Head of caudate nucleus (tissue), 42 donors: ENCODE results near the gene PSMD13.
"Not testable (repeated sequence)": the region's sequence is repeated elsewhere in the genome, so short reads cannot be mapped to it uniquely, and the experiment has no call there.

Experiments used
- DNase-seq, 42 donors: peaks; one replicate each; pipeline versions ENCODE4 v3.0.0 to v3.0.0-alpha.2; 2020 to 2021; ENCODE audit warnings: mixed read lengths in 7 of 42
- intact Hi-C: fragments of 100-400 bp; cut with DNase I; formaldehyde crosslinking; loops from one replicate; pipeline ENCODE4 v1.15.0; 2022

PSMD13 gene

DNA sequence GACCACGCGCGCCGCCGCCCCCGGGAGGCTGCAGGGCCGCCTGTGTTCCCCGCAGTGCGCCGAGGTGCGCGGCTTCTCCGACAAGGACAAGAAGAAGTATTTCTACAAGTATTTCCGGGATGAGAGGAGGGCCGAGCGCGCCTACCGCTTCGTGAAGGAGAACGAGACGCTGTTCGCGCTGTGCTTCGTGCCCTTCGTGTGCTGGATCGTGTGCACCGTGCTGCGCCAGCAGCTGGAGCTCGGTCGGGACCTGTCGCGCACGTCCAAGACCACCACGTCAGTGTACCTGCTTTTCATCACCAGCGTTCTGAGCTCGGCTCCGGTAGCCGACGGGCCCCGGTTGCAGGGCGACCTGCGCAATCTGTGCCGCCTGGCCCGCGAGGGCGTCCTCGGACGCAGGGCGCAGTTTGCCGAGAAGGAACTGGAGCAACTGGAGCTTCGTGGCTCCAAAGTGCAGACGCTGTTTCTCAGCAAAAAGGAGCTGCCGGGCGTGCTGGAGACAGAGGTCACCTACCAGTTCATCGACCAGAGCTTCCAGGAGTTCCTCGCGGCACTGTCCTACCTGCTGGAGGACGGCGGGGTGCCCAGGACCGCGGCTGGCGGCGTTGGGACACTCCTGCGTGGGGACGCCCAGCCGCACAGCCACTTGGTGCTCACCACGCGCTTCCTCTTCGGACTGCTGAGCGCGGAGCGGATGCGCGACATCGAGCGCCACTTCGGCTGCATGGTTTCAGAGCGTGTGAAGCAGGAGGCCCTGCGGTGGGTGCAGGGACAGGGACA, 44.1 kb downstream of the PSMD13 start:
- peak in 7 of 42 donors; percentile 5 to 41 (median 13) for DNase-seq

DNA sequence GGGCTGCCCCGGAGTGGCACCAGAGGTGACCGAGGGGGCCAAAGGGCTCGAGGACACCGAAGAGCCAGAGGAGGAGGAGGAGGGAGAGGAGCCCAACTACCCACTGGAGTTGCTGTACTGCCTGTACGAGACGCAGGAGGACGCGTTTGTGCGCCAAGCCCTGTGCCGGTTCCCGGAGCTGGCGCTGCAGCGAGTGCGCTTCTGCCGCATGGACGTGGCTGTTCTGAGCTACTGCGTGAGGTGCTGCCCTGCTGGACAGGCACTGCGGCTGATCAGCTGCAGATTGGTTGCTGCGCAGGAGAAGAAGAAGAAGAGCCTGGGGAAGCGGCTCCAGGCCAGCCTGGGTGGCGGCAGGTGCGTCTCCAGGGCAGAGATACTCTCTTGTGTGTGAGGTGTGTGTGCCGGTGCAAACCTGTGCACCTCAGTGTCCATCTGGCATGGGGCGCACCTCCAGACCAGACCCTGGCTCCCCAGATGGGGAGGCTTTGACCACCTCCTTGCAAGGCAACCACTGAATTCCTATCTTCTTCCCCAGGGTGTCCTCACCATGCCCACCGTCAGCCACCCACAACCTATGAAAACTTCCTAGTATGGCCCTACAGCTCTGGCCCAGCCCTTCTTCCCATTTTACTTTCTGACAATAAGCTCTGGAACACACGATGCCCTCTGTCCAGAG, 44.8 kb downstream of the PSMD13 start:
- peak in 6 of 42 donors; percentile 1 to 29 (median 6) for DNase-seq
- intact Hi-C loops = no loop called here

More for the DNA sequence above, 44.1 kb downstream of the PSMD13 start:
- intact Hi-C loops = no loop called here

DNA sequence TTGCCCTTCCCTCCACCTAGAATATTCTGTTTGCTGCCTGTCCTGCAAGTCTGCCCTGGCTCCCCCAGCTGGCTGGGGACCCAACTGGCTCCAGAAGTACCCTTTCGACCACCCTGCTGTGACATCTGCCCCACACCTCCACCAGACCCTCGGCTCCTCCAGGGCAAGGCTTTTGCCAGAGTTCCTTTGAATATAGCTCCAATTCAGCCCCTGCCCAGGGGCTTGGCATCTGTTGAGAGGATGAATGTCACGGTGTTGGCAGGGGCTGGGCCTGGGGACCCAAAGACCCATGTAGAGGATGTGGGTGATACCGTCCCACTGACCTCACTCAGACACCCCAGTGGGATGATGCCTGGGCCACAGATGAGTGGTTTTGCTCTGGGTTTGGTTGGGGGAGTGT, 45.4 kb downstream of the PSMD13 start:
- intact Hi-C loops = no loop called here
- peak in 5 of 42 donors; percentile 3 to 17 (median 5) for DNase-seq

DNA sequence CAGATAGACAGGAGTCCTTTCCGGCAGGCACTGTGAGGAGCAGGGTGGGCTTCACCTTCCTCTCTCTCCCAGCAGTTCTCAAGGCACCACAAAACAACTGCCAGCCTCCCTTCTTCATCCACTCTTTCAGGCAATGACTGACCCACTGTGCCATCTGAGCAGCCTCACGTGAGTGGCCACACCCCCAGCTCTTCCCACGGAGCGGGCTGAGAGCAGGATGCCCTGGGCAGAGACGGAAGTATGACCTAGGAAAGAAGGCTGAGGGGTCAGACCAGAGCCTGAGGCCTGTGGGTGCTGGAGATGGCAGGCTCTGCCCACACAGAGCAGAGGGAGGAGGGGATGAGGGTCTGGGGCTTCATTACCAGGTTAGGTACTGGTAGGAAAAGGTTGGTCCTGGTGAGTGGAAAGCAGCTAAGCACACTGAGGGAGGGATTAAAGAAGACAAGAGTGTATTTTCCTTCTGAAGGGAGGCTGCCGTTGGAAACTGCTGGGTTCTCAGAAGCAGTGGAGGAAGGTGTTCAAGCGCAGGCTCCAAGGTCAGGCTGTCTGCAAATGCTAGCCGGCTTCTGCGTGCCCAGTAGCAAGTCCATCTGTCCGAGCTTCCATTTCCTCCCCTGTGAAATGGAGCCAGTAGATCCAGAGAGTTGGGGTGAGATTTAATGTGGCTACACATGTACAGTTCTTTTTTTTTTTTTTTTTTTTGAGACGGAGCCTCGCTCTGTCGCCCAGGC, 46.0 kb downstream of the PSMD13 start:
- peak in 6 of 42 donors; percentile 2 to 22 (median 2) for DNase-seq
- intact Hi-C loops = no loop called here

DNA sequence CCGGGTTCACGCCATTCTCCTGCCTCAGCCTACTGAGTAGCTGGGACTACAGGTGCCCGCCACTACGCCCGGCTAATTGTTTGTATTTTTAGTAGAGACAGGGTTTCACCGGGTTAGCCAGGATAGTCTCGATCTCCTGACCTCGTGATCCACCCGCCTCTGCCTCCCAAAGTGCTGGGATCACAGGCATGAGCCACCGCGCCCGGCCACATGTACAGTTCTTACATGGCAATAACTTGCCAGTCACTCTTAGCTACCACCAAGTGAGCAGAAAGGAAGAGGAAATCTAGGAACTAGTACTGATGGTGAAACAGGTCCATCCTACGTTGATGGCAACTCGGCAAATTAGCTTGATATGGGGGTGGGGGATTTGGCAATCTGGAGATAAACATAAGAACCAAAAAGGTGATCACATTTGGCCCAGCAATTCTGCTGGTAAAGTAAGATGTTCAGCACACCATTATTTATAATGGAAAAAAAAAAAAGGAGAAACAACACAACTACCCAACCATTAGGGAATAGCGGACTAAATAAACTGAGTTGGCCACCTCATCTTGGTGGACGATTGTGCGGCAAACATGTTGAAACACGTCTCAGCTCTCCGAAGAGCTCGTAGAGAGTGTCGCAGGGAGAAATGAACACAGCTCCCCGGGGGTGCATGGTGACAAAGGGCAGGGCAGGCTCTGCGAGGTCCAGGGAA, 46.8 kb downstream of the PSMD13 start:
- DNase-seq = peak in 3 of 42 donors; percentile 0 to 14 (median 11)
- intact Hi-C loops = no loop called here

DNA sequence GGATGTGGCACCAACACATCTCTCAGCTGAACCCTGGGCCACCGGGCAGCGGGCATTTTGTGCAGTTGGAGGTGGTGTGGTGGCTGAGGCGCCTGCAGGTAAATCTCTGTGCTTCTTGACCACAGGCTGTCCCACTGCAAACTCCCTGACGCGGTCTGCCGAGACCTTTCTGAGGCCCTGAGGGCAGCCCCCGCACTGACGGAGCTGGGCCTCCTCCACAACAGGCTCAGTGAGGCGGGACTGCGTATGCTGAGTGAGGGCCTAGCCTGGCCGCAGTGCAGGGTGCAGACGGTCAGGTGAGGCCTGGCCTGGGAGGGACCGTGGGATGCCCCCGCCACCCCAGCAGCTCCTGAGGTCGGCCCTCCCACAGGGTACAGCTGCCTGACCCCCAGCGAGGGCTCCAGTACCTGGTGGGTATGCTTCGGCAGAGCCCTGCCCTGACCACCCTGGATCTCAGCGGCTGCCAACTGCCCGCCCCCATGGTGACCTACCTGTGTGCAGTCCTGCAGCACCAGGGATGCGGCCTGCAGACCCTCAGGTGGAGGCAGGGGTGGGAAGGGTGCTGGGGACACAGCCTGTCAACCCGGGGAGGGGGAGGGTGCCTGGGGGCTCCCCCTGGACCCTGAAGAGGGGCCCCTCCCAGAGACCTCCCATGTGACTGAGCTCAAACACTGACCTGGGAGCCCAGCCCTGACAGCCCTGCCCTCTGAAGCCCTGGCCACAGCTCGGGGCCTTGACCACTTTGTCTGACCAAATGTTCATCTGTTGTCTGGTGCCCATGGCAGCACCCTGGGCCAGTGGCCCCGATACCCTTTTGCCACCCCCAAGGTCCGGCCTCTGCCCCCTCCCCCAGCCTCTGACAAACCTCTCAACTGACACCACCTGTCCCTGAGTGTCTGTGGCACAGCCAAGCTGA, 47.6 kb downstream of the PSMD13 start:
- intact Hi-C loops = no loop called here
- peak in 8 of 42 donors; percentile 1 to 33 (median 10) for DNase-seq

DNA sequence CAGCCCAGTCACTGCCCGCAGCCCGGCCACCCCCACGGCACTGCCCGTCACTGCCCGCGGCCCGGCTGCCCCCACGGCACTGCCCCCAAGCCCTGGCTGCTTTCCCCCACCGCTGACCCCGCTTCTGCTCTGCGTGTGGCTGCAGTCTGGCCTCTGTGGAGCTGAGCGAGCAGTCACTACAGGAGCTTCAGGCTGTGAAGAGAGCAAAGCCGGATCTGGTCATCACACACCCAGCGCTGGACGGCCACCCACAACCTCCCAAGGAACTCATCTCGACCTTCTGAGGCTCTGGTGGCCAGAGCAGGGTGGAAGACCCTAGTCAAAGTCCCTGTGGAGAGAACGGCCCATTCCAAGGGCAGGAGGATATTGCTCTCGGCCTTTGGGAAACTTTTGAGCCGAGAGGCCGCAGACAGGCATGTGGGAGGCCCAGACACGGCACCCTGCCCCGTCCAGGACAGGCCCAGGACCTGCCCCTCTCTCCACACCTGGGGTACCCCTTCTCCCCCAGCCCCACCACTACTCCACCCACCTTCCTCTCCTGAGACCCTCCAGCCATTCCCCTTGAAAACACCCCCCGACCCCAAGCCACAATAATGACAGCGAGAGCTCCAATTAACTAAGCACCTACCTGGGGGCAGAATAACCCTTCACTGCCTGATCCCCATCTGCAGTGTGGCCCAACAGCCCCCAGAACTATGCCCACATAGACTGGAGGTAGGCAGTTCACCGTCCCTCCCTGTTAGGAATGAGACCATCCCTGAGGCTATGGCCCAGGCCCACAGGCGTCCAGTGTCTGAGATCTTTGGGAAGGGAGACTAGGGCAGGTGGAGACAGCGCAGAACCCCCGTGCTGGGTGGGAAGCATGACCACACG, 48.5 kb downstream of the PSMD13 start:
- intact Hi-C loops = no loop called here
- DNase-seq = peak in 8 of 42 donors; percentile 1 to 30 (median 7)

DNA sequence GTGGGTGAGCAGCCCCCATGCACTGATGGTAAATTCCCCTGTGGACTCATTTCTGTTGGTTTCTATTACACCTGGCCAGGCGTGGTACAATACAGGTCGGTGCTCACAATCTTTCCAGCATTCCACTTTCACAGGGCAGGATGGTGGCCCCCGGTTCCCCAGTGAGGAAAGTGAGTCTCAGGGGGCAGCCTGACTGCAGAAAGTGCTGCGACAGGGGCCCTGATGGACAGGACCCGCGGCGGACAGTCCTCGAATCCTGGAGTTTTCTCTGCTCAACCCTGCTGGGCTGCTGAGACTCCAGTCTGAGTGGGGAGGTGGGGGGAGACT, 49.1 kb downstream of the PSMD13 start:
- peak in 3 of 42 donors; percentile 2 to 20 (median 13) for DNase-seq
- intact Hi-C loops = no loop called here

DNA sequence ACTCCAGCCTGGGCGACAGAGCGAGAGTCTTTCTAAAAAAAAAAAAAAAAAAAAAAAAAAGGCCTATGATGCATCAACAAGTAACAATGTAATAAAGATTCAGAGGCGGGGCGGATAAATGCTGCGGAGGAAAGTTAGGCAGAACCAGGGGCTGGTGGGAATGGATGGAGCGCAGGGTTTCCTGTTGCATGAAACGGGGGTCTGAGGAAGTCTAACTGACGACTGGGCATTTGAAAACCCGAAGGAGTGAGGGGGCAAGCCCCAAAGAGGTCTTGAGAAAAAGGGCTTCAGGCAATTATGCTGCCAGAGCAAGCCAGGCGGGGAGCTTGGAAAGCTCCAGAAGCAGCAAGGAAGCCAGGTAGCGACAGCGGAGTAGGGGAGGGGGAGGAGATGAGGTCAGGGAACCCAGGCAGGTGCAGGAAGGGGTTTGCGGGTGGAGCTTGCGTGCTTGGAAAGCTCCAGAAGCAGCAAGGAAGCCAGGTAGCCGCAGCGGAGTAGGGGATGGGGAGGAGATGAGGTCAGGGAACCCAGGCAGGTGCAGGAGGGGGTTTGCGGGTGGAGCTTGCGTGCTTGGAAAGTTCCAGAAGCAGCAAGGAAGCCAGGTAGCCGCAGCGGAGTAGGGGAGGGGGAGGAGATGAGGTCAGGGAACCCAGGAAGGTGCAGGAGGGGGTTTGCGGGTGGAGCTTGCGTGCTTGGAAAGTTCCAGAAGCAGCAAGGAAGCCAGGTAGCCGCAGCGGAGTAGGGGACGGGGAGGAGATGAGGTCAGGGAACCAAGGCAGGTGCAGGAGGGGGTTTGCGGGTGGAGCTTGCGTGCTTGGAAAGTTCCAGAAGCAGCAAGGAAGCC, 50.4 kb downstream of the PSMD13 start:
- intact Hi-C loops = not testable (repeated sequence)
- DNase-seq = peak in 5 of 42 donors; percentile 1 to 28 (median 9)

DNA sequence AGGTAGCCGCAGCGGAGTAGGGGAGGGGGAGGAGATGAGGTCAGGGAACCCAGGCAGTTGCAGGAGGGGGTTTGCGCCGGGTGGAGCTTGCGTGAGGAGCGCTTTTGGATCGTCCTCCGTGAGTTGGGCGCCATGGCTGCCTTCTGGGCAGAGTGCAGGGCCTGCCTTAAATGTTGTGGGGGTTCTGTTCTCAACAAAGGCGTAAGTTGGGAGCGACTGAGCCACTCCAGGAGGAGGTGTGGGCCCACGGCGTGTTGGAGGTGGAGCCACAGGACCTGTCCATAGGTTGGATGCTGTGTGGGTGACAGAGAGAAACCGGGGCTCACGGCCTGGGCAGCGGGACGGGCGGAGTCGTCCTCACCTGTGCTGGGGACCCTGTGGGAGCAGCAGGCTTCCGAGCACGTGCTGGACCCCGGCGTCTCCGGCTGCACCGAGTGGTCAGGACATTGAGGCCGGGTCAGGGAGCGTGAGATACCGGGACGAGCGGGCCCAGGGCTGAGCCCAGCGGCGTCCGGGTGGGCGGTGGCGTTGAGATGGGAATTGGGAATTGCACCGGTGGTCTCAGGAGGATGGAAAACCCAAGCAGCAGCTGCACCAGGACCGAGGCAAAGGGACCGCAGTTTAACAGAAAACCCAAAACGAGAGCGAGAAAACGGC, 51.2 kb downstream of the PSMD13 start:
- DNase-seq = peak in 5 of 42 donors; percentile 1 to 26 (median 13)
- intact Hi-C loops = no loop called here

DNA sequence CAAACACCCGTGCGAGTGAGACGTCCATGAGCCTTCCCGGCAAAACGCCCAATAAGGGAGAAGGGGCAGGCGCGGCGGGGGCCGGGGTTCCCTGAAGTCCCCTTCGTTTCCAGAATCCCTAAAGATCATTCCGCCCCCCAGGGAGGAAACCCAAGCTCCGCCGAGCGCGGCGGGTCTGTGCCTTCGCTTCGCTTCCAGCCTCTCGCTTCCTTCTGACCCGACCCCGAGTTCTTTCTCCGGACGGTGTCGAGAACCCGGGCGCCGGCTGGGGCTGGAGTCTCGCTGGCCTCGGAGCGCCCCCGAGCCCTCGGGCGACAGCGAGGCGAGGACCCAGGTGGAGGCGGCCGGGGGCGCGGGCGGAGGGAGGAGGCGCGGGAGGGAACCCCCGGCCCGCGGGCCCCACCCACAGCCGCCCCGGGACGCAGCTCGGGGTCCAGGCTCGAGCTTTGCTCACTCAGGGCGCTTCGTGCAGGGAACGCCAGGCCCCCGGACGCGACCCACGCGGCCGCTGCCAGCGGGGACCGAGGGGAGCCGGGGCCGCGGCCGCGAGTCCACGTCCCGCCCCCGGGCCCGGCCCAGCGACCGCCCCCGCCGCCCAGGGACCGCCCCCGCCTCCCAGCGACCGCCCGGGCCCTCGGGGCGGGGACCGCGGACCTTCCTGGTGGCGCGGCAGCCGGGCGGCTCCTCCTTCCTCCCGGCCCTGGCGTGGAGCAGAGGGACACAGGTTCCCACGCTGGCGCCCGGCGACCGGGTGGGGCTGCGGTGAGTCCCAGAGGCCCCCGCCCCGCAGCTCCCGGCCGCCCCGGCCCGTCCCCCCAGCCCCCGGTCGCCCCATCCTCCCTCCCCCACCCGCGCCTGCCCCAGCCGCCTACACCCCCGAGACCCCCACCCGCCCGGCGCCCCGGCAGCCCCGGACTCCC, 52.0 kb downstream of the PSMD13 start, which contains the start of gene PGGHG:
Gene PGGHG (plus strand): TSS at position 649 of the 920 bp plus-strand sequence. CDS start 691 bp downstream, outside the sequence.
- DNase-seq = peak in 20 of 42 donors; percentile 0 to 61 (median 35)
- intact Hi-C loops = no loop called here

DNA sequence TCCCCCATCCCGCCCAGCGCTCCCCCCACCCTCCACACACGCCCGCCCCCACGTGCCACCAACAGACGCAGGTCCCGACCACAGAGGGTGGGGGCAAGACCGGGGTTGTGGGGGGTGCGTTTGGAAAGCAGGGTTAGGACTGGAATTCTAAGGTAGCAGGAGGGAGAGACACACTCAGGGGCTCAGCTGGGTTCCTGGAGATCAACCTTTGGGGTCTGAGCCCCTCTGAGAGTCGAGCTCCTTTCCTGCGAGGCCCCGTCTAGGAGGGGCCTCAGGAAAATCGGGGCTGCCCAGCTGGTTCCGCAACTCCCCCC, 52.6 kb downstream of the PSMD13 start:
- DNase-seq = no peak
- intact Hi-C loops = no loop called here

DNA sequence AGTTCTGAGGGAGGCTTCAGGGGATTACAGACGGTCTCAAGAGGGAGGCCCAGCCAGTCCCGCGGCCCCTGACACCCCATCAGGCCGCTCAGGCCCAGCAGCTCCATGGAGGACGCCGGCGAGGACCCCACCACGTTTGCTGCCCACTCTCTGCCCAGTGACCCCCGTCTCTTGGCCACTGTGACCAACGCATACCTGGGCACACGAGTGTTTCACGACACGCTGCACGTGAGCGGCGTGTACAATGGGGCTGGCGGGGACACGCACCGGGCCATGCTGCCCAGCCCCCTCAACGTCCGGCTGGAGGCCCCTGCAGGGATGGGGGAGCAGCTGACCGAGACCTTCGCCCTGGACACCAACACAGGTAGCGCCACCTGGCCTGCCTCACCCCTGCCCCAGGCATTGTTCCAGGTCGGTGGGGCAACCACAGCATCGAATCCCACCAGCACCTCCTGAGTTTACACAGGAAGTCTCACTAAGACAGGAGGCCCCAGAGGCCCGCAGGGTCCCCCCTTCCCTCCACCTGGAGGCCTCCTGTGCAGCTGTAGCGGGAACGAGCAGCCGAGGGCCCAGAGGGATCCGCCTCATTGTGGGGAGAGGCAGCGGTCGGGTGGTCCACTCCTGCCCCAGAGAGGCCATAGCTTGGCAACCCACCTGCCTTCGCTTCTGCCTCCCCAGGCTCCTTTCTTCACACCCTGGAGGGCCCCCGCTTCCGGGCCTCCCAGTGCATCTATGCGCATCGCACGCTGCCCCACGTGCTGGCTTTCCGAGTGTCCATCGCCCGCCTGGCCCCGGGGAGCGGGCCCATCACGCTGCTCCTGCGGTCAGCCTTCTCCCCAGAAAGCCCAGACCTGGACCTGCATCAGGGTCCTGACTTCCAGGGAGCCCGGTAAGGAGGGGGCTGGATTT, 53.2 kb downstream of the PSMD13 start:
- DNase-seq = peak in 1 of 42 donors; percentile 25

More for the DNA sequence above, 53.2 kb downstream of the PSMD13 start:
- intact Hi-C loops = no loop called here
